ENCODE measurements around the gene TYMP. TPM values are rescaled to one million over a fixed set of nuclear protein-coding genes. Genes with fewer than 3 reads are reported as not detected.

Gene TYMP
- 16.9 and 19.0 TPM in 2 replicates for total RNA-seq

GRCh38 chr22:50529897-50530579 is at the start of gene TYMP:
Gene TYMP, minus strand, starts transcription at chr22:50530012. Its CDS starts 303 bp downstream, at chr22:50529709.

GRCh38 chr22:50577987-50578775 is 48.4 kb upstream of the TYMP start, which contains the start of gene CPT1B:
Gene CPT1B, minus strand, starts transcription at chr22:50578427. Its CDS starts 512 bp downstream, at chr22:50577915.

GRCh38 chr22:50562523-50563412 is 33.0 kb upstream of the TYMP start, which contains the start of gene SYCE3:
Gene SYCE3, minus strand, starts transcription at chr22:50562919. Its CDS starts 6,514 bp downstream, at chr22:50556405.

GRCh38 chr22:50545522-50546325 is 15.9 kb upstream of the TYMP start, which contains the start of gene KLHDC7B:
Gene KLHDC7B, plus strand, starts transcription at chr22:50545899. Its CDS starts 345 bp downstream, at chr22:50546244.

GRCh38 chr22:50525104-50525857 is 4.5 kb downstream of the TYMP start, which contains the start of gene SCO2:
Gene SCO2, minus strand, starts transcription at chr22:50525598. Its CDS starts 1,187 bp downstream, at chr22:50524411.

GRCh38 chr22:50507991-50508884 is 21.6 kb downstream of the TYMP start, which contains the start of gene NCAPH2:
Gene NCAPH2, plus strand, starts transcription at chr22:50508224. Its CDS starts 114 bp downstream, at chr22:50508338.

GRCh38 chr22:50507421-50507990 is 22.3 kb downstream of the TYMP start, which contains the start of gene LMF2:
Gene LMF2, minus strand, starts transcription at chr22:50507702. Its CDS starts 27 bp downstream, at chr22:50507675.

GRCh38 chr22:50486561-50487289 is 43.1 kb downstream of the TYMP start, which contains the start of gene MIOX:
Gene MIOX, plus strand, starts transcription at chr22:50486859. Its CDS starts 39 bp downstream, at chr22:50486898.

GRCh38 chr22:50481440-50482106 is 48.2 kb downstream of the TYMP start, which contains the start of gene ADM2:
Gene ADM2, plus strand, starts transcription at chr22:50481543. Its CDS starts 305 bp downstream, at chr22:50481848.

Other genes starting within 250 kb of the TYMP start
- gene PLXNB2, start 222.4 kb downstream of the TYMP start, total RNA-seq: 100 and 107 TPM in 2 replicates
- 1.2 and 1.3 TPM in 2 replicates for gene DENND6B, start 203.0 kb downstream of the TYMP start, total RNA-seq
- 38.1 and 40.5 TPM in 2 replicates for gene PPP6R2, start 186.7 kb downstream of the TYMP start, total RNA-seq
- gene SBF1, start 55.0 kb downstream of the TYMP start, total RNA-seq: 52.0 and 54.1 TPM in 2 replicates
- gene ADM2, start 48.5 kb downstream of the TYMP start, total RNA-seq: 4.7 and 4.8 TPM in 2 replicates
- gene MIOX, start 43.2 kb downstream of the TYMP start, total RNA-seq: 0.17 TPM in 1 of 2 replicates, not detected in the other
- 86.4 and 92.3 TPM in 2 replicates for gene LMF2, start 22.3 kb downstream of the TYMP start, total RNA-seq
- gene NCAPH2, start 21.8 kb downstream of the TYMP start, total RNA-seq: 71.5 and 77.0 TPM in 2 replicates
- gene SCO2, start 4.4 kb downstream of the TYMP start, total RNA-seq: 0.30 and 1.8 TPM in 2 replicates
- 0.17 TPM in 1 of 2 replicates, not detected in the other for gene KLHDC7B, start 15.9 kb upstream of the TYMP start, total RNA-seq
- not detected in 2 replicates for gene SYCE3, start 32.9 kb upstream of the TYMP start, total RNA-seq
- gene CPT1B, start 48.4 kb upstream of the TYMP start, total RNA-seq: 0.17 and 1.0 TPM in 2 replicates
- gene CHKB, start 52.8 kb upstream of the TYMP start, total RNA-seq: 31.8 and 37.3 TPM in 2 replicates
- gene MAPK8IP2, start 70.8 kb upstream of the TYMP start, total RNA-seq: 0.17 and 0.59 TPM in 2 replicates
- gene ARSA, start 98.1 kb upstream of the TYMP start, total RNA-seq: 16.6 and 17.4 TPM in 2 replicates
- 0.50 and 0.59 TPM in 2 replicates for gene SHANK3, start 142.8 kb upstream of the TYMP start, total RNA-seq
- not detected in 2 replicates for gene ACR, start 208.2 kb upstream of the TYMP start, total RNA-seq